Thyroid gland (tissue), 4 donors: Measurements from ENCODE around the gene TMPRSS5. TPM values are rescaled to one million over a fixed set of nuclear protein-coding genes. Genes with fewer than 3 reads are reported as not detected.
"Not testable (repeated sequence)": the region's sequence is repeated elsewhere in the genome, so short reads cannot be mapped to it uniquely, and the experiment has no call there.

Experiments
- DNase-seq, 2 donors: peaks; one replicate each; pipeline ENCODE4 v3.0.0-alpha.2; 2019
- H3K27ac ChIP-seq, 3 donors: fragments of 200-600 bp; sonication (generic); 1 replicate in 2 of 3; 2 replicates in 1 of 3; pipeline ENCODE4 v1.5.1; 2016 to 2019; ENCODE audit warnings: mild to moderate bottlenecking in 1 of 3, moderate library complexity in 1 of 3
- H3K27me3 ChIP-seq: fragments of 200-600 bp; sonication (generic); one replicate; pipeline ENCODE4 v1.5.1; 2019
- H3K36me3 ChIP-seq, 2 donors: fragments of 200-600 bp; sonication (generic); one replicate each; pipeline ENCODE4 v1.5.1; 2016 to 2019
- H3K4me1 ChIP-seq, 2 donors: fragments of 200-600 bp; sonication (generic); one replicate each; pipeline ENCODE4 v1.5.1; 2017 to 2019
- H3K4me3 ChIP-seq, 3 donors: fragments of 200-600 bp; sonication (generic); replicated peaks in 1 of 3; 1 replicate in 2 of 3; 2 replicates in 1 of 3; pipeline ENCODE4 v1.5.1; 2016; ENCODE audit warnings: mild to moderate bottlenecking in 1 of 3
- H3K9me3 ChIP-seq: fragments of 200-600 bp; sonication (generic); one replicate; pipeline ENCODE4 v1.5.1; 2017
- POLR2A ChIP-seq, 2 donors: fragments of 450-650 bp; IDR thresholded peaks; one replicate each; pipeline ENCODE4 v1.6.1; 2017; ENCODE audit warnings: antibody characterized with exemption in 2 of 2, mild to moderate bottlenecking in 2 of 2, moderate library complexity in 1 of 2
- WGBS, 2 donors: methylation state at CpG; one replicate each; pipeline ENCODE4 v1.1.5; 2017; 5-methylcytosine and 5-hydroxymethylcytosine counted together
- intact Hi-C: fragments of 100-400 bp; cut with DNase I; formaldehyde crosslinking; loops from one replicate; pipeline ENCODE4 v1.15.1; 2023
- total RNA-seq, 4 donors: library from RNA; depleted of rRNA; stranded (reverse); fragments of >200 nt; gene quantifications; one replicate each; pipeline ENCODE4 v1.2.3, GENCODE V29; 2016
- TF ChIP-seq, protein P1 (sequence below), 6 experiments: fragments of 200-600 bp in 3 of 6; fragments of 450-650 bp in 3 of 6; sonication (generic) in 3 of 6; IDR thresholded peaks; one replicate each; pipeline ENCODE4 v1.5.1; 2016 to 2019; ENCODE audit warnings: antibody characterized with exemption in 6 of 6, mild to moderate bottlenecking in 2 of 6, inconsistent platforms in 1 of 6, moderate library complexity in 1 of 6

Gene TMPRSS5
- total RNA-seq, 4 donors from 2014 or later: 0.40 to 0.59 (median 0.45) TPM; not detected in 1

DNA sequence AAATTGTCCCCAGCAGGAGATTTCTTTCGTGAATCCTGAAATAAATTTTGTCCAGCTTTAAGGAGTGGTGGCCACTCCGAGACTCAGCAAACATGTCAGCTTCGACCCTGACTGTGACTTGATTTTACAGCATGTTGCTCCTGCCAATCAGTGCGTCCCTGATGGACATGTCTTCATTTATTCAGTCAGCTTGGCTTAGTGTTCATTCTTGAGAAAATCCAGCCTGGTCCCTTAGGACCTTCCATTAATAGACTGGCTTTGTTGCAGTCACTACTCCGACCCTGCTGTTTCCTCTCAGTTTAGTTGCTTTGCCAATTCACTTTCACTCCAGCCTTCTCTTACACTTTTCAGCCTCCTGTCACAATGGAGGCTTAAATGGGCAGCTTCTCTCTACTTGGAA lies 30.5 kb downstream of the TMPRSS5 start:
- Histone ChIP-seq H3K36me3 (no peaks in the 10 kb centered on the region), H3K27me3 (no peaks in the 10 kb centered on the region), H3K9me3 (no peaks in the 10 kb centered on the region), H3K27ac (no peak overlapping the region), H3K4me1 (no peaks in the 10 kb centered on the region), H3K4me3 (no peak overlapping the region)
- WGBS, 2 donors: 63 to 67% methylated on average over 5 of the region's 5 CpGs
- no peak for DNase-seq
- TF ChIP-seq, protein P1, sequence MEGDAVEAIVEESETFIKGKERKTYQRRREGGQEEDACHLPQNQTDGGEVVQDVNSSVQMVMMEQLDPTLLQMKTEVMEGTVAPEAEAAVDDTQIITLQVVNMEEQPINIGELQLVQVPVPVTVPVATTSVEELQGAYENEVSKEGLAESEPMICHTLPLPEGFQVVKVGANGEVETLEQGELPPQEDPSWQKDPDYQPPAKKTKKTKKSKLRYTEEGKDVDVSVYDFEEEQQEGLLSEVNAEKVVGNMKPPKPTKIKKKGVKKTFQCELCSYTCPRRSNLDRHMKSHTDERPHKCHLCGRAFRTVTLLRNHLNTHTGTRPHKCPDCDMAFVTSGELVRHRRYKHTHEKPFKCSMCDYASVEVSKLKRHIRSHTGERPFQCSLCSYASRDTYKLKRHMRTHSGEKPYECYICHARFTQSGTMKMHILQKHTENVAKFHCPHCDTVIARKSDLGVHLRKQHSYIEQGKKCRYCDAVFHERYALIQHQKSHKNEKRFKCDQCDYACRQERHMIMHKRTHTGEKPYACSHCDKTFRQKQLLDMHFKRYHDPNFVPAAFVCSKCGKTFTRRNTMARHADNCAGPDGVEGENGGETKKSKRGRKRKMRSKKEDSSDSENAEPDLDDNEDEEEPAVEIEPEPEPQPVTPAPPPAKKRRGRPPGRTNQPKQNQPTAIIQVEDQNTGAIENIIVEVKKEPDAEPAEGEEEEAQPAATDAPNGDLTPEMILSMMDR (IDR thresholded peaks at IDR 0.05): no peak
- no peak for TF ChIP-seq POLR2A (IDR thresholded peaks at IDR 0.05)
- intact Hi-C loops: no loop called here

DNA sequence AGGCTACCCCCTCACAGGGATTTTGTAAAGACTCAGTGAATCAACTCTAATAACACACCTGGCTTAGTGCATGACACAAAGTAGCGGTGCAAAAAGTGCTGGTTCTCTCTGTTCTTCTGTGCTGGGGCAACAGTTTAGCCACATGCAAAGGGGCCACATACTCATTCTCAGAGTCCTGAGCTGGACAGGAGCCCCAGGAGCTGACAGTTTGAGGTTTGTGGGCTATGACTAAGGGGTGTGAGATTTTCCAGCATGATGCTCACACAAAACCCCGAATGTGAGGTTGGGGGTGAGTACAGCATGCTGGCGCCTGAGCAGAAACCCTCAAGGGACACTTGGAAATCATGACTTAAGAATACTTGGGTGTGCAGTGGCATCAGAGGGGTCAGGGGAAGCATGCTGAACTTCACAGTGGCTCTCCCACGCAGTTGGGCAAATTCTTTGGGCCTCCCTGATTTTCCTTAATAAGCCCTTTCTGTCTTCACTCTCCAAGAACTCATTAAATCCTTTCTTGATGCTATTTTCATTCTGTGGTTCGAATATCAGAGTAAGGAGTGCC lies 31.0 kb downstream of the TMPRSS5 start:
- H3K9me3 ChIP-seq: no peaks in the 10 kb centered on the region
- intact Hi-C loops: no loop called here
- 46% methylated on average over 5 of the region's 5 CpGs for WGBS, 2 donors
- TF ChIP-seq, protein P1 (IDR thresholded peaks at IDR 0.05): no peak
- TF ChIP-seq POLR2A (IDR thresholded peaks at IDR 0.05): no peak
- H3K27ac ChIP-seq: no peak overlapping the region
- no peak overlapping the region for H3K4me3 ChIP-seq
- no peaks in the 10 kb centered on the region for H3K36me3 ChIP-seq
- H3K27me3 ChIP-seq: no peaks in the 10 kb centered on the region
- DNase-seq: no peak
- no peaks in the 10 kb centered on the region for H3K4me1 ChIP-seq

DNA sequence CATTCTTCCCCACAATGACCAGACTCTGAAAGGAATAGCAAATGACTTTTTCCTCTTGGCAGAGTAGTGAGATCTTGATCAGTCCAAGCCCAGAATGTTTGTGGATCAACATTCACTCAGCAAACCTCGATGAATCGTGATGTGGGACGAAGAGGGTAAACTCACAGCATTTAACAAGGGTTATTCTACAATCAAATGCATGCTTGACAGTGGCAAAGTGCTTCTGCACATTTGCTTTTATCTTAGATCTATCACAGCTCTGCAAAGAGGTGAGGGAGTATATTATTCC lies 31.8 kb downstream of the TMPRSS5 start:
- H3K9me3 ChIP-seq: no peaks in the 10 kb centered on the region
- no peak for DNase-seq
- no peak overlapping the region for H3K4me3 ChIP-seq
- no peaks in the 10 kb centered on the region for H3K27me3 ChIP-seq
- no peak overlapping the region for H3K27ac ChIP-seq
- no peaks in the 10 kb centered on the region for H3K4me1 ChIP-seq
- intact Hi-C loops: no loop called here
- TF ChIP-seq, protein P1 (IDR thresholded peaks at IDR 0.05): no peak
- no peak for TF ChIP-seq POLR2A (IDR thresholded peaks at IDR 0.05)
- 80 to 87% methylated on average over 3 of the region's 3 CpGs for WGBS, 2 donors
- no peaks in the 10 kb centered on the region for H3K36me3 ChIP-seq

DNA sequence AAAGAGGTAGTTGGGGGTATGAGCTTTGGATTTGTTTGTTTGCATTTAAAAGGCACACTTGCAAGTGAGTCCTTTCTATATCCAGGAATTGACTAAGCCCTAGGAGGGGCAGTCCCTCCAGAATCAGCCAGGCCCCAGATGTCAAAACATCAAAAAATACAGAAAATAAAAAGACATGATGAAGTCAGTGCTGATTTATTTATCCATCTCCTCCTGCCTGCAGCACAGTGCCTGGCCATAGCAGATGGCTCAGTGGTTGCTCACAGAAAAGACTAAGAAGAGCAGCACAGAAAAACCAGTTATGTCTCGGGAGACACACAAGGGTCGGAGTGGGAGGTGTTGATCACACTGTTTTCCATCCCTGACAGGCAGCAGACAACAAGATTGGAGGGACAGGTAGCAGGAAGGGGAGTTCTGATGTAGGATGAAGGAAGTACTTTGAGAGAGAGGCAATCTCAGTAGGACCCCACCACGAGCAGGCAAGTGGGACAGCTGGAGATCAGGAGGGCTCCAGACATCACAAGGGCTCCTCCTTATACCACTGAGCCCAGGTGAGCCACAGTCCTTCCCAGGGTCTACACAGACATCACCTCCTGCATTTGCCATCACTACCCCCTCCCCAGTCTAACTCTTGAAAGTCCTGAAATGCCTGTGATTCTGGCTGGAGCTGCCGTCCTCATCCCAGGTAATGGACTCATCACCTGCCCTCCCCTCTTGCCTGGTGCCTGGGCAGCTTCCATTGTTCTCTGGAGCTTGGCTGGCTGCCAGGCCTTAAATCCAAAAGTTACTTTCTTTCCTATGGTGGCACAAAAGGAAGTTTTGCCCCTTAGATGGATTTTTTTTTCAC lies 32.3 kb downstream of the TMPRSS5 start:
- H3K36me3 ChIP-seq: no peaks in the 10 kb centered on the region
- H3K4me3 ChIP-seq: no peak overlapping the region
- no peaks in the 10 kb centered on the region for H3K27me3 ChIP-seq
- no peak for TF ChIP-seq POLR2A (IDR thresholded peaks at IDR 0.05)
- TF ChIP-seq, protein P1 (IDR thresholded peaks at IDR 0.05): no peak
- no peaks in the 10 kb centered on the region for H3K4me1 ChIP-seq
- no peak overlapping the region for H3K27ac ChIP-seq
- H3K9me3 ChIP-seq: no peaks in the 10 kb centered on the region
- DNase-seq: no peak
- intact Hi-C loops: no loop called here
- 64 to 83% methylated on average over 4 of the region's 4 CpGs for WGBS, 2 donors

DNA sequence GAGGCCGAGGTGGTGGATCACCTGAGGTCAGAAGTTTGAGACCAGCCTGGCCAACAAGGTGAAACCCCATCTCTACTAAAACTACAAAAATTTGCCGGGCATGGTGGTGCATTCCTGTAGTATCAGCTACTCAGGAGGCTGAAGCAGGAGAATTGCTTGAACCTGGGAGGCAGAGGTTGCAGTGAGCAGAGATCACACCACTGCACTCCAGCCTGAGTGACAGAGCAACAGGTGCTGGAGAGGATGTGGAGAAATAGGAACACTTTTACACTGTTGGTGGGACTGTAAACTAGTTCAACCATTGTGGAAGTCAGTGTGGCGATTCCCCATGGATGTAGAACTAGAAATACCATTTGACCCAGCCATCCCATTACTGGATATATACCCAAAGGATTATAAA lies 34.2 kb downstream of the TMPRSS5 start:
- H3K4me1 ChIP-seq, H3K4me3 ChIP-seq, H3K9me3 ChIP-seq, intact Hi-C loops, H3K27me3 ChIP-seq, H3K27ac ChIP-seq, DNase-seq, H3K36me3 ChIP-seq: not testable (repeated sequence)
- WGBS, 2 donors: 90 to 93% methylated on average over 2 to 3 of the region's 3 CpGs
